HAP-1 (cell line): ENCODE data around the gene FN3K.
A peak's percentile ranks its signal among the peaks of the same experiment; 100 is the strongest.

ENCODE experiments used
- DNase-seq, 2 experiments: peaks; one replicate each; pipeline ENCODE4 v3.0.0-alpha.2; 2016 to 2020; ENCODE audit warnings: low spot score in 2 of 2
- H3K27me3 ChIP-seq: fragments of 250-450 bp; sonication (Bioruptor Pico); 2 replicates; pipeline ENCODE4 v1.5.1; 2020; ENCODE audit warnings: low read depth, mild to moderate bottlenecking, moderate library complexity
- H3K36me3 ChIP-seq: fragments of 250-450 bp; sonication (Bioruptor Pico); replicated peaks from 2 replicates; pipeline ENCODE4 v1.5.1; 2020; ENCODE audit warnings: mild to moderate bottlenecking
- H3K4me1 ChIP-seq: fragments of 250-450 bp; sonication (Bioruptor Pico); 2 replicates; pipeline ENCODE4 v1.5.1; 2020; ENCODE audit warnings: mild to moderate bottlenecking
- H3K4me3 ChIP-seq: fragments of 250-450 bp; sonication (Bioruptor Pico); 2 replicates; pipeline ENCODE4 v1.5.1; 2020; ENCODE audit warnings: mild to moderate bottlenecking, moderate library complexity
- H3K9me3 ChIP-seq: fragments of 250-450 bp; sonication (Bioruptor Pico); 2 replicates; pipeline ENCODE4 v1.5.1; 2020; ENCODE audit warnings: mild to moderate bottlenecking, moderate library complexity
- in situ Hi-C: fragments of 300-500 bp; cut with MboI; formaldehyde crosslinking; loops from 3 replicates; pipeline ENCODE4 v1.14.3; 2020; ENCODE audit warnings: low sequenced_read_pairs, inconsistent platforms, mixed read lengths

The FN3K gene

GRCh38 chr17:82697808-82698064 lies 37.7 kb upstream of the FN3K start:
- peaks cover 5% of the 10 kb centered on the region for H3K9me3 ChIP-seq
- in situ Hi-C loops: no loop called here
- no peaks in the 10 kb centered on the region for H3K4me1 ChIP-seq
- peak overlapping the region; percentile 46 for H3K4me3 ChIP-seq
- no peaks in the 10 kb centered on the region for H3K27me3 ChIP-seq
- H3K36me3 ChIP-seq: no peaks in the 10 kb centered on the region
- DNase-seq: no peak

GRCh38 chr17:82698065-82698973 lies 37.1 kb upstream of the FN3K start, which contains the start of gene RAB40B:
RAB40B (minus strand) TSS chr17:82698698; CDS start chr17:82698596, 102 bp downstream.
- H3K4me3 ChIP-seq: peak within 1 kb of the TSS; percentile 55
- no peaks in the 10 kb centered on the region for H3K36me3 ChIP-seq
- H3K9me3 ChIP-seq: peaks cover 5% of the 10 kb centered on the region
- H3K27me3 ChIP-seq: no peaks in the 10 kb centered on the region
- in situ Hi-C loops: no loop called here
- no peaks in the 10 kb centered on the region for H3K4me1 ChIP-seq
- DNase-seq: peak; percentile 95 to 100

GRCh38 chr17:82698974-82699442 lies 36.4 kb upstream of the FN3K start:
- no peak for DNase-seq
- peaks cover 5% of the 10 kb centered on the region for H3K9me3 ChIP-seq
- peak overlapping the region; percentile 55 for H3K4me3 ChIP-seq
- no peaks in the 10 kb centered on the region for H3K4me1 ChIP-seq
- no peaks in the 10 kb centered on the region for H3K27me3 ChIP-seq
- in situ Hi-C loops: no loop called here
- no peaks in the 10 kb centered on the region for H3K36me3 ChIP-seq

- peaks cover 4% of the 10 kb centered on the region for H3K9me3 ChIP-seq
- H3K4me3 ChIP-seq: no peak overlapping the region
- H3K27me3 ChIP-seq: no peaks in the 10 kb centered on the region
- in situ Hi-C loops: no loop called here
- DNase-seq: no peak
- H3K4me1 ChIP-seq: no peaks in the 10 kb centered on the region
- H3K36me3 ChIP-seq: no peaks in the 10 kb centered on the region
Observed at GRCh38 chr17:82699551-82699950, 35.9 kb upstream of the FN3K start.

- in situ Hi-C loops: no loop called here
- DNase-seq: no peak
- Histone ChIP-seq H3K27me3 (no peaks in the 10 kb centered on the region), H3K9me3 (no peaks in the 10 kb centered on the region), H3K36me3 (no peaks in the 10 kb centered on the region), H3K4me1 (no peaks in the 10 kb centered on the region), H3K4me3 (no peak overlapping the region)
Observed at GRCh38 chr17:82702231-82702927, 33.0 kb upstream of the FN3K start.

GRCh38 chr17:82703036-82703745 lies 32.2 kb upstream of the FN3K start:
- no peaks in the 10 kb centered on the region for H3K9me3 ChIP-seq
- in situ Hi-C loops: no loop called here
- DNase-seq: no peak
- H3K36me3 ChIP-seq: no peaks in the 10 kb centered on the region
- no peaks in the 10 kb centered on the region for H3K4me1 ChIP-seq
- no peaks in the 10 kb centered on the region for H3K27me3 ChIP-seq
- no peak overlapping the region for H3K4me3 ChIP-seq

- Histone ChIP-seq H3K27me3 (no peaks in the 10 kb centered on the region), H3K4me3 (no peak overlapping the region), H3K9me3 (no peaks in the 10 kb centered on the region), H3K36me3 (no peaks in the 10 kb centered on the region), H3K4me1 (no peaks in the 10 kb centered on the region)
- in situ Hi-C loops: no loop called here
- no peak for DNase-seq
Observed at GRCh38 chr17:82703935-82704865, 31.2 kb upstream of the FN3K start.

- in situ Hi-C loops: no loop called here
- Histone ChIP-seq H3K9me3 (no peaks in the 10 kb centered on the region), H3K4me3 (no peak overlapping the region), H3K36me3 (no peaks in the 10 kb centered on the region), H3K4me1 (no peaks in the 10 kb centered on the region), H3K27me3 (no peaks in the 10 kb centered on the region)
- no peak for DNase-seq
Observed at GRCh38 chr17:82704886-82705285, 30.5 kb upstream of the FN3K start.

- Histone ChIP-seq H3K27me3 (no peaks in the 10 kb centered on the region), H3K36me3 (no peaks in the 10 kb centered on the region), H3K4me1 (no peaks in the 10 kb centered on the region), H3K9me3 (no peaks in the 10 kb centered on the region), H3K4me3 (no peak overlapping the region)
- in situ Hi-C loops: no loop called here
- no peak for DNase-seq
Observed at GRCh38 chr17:82705756-82706155, 29.7 kb upstream of the FN3K start.

- H3K4me1 ChIP-seq: no peaks in the 10 kb centered on the region
- H3K27me3 ChIP-seq: no peaks in the 10 kb centered on the region
- in situ Hi-C loops: no loop called here
- H3K4me3 ChIP-seq: no peak overlapping the region
- DNase-seq: no peak
- H3K9me3 ChIP-seq: no peaks in the 10 kb centered on the region
- no peaks in the 10 kb centered on the region for H3K36me3 ChIP-seq
Observed at GRCh38 chr17:82709024-82709675, 26.3 kb upstream of the FN3K start.

GRCh38 chr17:82709676-82710498 lies 25.5 kb upstream of the FN3K start:
- Histone ChIP-seq H3K27me3 (no peaks in the 10 kb centered on the region), H3K4me3 (no peak overlapping the region), H3K9me3 (no peaks in the 10 kb centered on the region), H3K4me1 (no peaks in the 10 kb centered on the region), H3K36me3 (no peaks in the 10 kb centered on the region)
- no peak for DNase-seq
- in situ Hi-C loops: no loop called here

GRCh38 chr17:82710499-82711232 lies 24.7 kb upstream of the FN3K start:
- H3K4me3 ChIP-seq: no peak overlapping the region
- no peaks in the 10 kb centered on the region for H3K36me3 ChIP-seq
- in situ Hi-C loops: no loop called here
- no peak for DNase-seq
- no peaks in the 10 kb centered on the region for H3K9me3 ChIP-seq
- H3K27me3 ChIP-seq: no peaks in the 10 kb centered on the region
- H3K4me1 ChIP-seq: no peaks in the 10 kb centered on the region
